ENCODE data around the gene ANKRD29. TPM values are rescaled to one million over a fixed set of nuclear protein-coding genes. Genes with fewer than 3 reads are reported as not detected.
"Not testable (repeated sequence)": the region's sequence is repeated elsewhere in the genome, so short reads cannot be mapped to it uniquely, and the experiment has no call there.

Gene ANKRD29
- total RNA-seq, 1 donor from 2014 or later, result 1.3 TPM

DNA sequence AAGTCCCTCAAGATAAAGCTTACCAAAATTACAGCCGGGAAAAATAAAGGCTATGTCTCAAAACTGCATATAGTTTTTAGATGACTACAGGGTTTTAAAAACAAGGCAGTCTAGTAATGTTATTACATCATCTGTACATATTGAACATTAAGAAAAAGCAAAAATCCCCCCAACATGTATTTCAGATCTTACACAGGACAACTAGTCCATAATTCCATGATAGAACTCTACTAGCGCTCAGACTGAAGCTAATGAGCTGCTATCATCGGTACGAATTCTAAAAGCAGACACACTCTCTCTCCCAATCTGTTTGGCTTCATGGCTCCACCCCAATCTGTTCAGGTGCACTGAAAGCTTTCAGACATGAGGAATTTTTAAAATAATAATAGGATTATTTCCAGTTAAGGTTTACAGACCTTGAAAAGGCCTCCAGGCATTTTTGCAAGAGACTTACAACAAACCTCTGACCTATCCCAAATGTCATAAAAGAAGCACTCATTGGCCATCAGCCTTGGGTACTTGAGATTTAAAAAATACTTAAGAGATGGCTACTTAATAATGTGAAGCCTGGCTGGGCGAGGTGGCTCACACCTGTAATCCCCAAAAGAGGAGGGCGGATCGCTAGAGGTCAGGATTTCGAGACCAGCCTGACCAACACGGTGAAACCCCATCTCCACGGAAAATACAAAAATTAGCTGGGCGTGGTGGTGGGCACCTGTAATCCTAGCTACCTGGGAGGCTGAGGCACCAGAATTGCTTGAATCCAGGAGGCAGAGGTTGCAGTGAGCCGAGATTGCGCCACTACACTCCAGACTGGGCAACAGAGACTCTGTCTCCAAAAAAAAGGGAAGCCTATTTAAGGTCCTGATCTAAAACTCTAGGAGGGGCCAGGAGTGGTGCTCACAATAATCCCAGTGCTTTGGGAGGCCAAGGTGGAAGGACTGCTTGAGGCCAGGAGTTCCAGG, 78.4 kb downstream of the ANKRD29 start:
- DNase-seq (ENCODE audit: low read depth in 2 of 2), result no peak

DNA sequence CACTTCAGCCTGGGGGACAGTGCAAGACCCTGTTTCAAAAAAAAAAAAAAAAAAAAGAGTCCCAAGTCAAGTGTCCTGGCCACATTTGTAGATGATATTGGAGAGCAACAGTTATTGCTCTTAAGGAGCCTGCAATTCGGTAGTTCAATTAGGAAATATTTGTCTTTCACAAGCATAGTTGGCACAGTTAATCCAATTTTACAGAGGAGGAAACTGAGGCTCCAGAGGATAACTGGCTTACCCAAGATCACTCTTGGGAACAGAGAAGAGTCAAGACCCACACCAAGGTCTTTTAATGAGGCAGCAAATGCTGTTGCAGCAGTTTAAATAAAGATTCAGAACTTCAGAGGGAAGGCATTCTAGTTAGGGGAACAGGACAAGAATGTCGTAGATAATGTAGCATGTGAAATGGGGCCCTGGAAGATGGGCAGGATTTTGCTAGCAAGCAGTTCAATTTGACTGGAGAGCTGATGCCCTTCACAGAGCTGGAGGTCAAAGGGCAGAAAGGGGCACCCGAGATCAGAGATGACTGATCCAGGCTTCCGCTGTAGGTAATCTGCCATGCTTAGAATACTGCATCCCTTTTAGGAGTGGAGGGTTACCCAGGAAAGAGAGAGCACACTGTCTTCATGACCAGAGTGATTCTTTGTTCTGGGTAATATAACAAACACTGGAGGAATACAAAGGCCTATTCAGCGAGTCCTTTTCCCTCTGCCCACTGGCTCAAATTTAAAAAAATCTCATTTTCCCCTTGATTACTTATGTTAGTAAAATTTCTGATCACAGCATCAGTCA, 79.4 kb downstream of the ANKRD29 start:
- no peak for DNase-seq (ENCODE audit: low read depth in 2 of 2)

GRCh38 chr18:23580677-23581367, 81.9 kb downstream of the ANKRD29 start:
- DNase-seq (ENCODE audit: low read depth in 2 of 2), result no peak

DNA sequence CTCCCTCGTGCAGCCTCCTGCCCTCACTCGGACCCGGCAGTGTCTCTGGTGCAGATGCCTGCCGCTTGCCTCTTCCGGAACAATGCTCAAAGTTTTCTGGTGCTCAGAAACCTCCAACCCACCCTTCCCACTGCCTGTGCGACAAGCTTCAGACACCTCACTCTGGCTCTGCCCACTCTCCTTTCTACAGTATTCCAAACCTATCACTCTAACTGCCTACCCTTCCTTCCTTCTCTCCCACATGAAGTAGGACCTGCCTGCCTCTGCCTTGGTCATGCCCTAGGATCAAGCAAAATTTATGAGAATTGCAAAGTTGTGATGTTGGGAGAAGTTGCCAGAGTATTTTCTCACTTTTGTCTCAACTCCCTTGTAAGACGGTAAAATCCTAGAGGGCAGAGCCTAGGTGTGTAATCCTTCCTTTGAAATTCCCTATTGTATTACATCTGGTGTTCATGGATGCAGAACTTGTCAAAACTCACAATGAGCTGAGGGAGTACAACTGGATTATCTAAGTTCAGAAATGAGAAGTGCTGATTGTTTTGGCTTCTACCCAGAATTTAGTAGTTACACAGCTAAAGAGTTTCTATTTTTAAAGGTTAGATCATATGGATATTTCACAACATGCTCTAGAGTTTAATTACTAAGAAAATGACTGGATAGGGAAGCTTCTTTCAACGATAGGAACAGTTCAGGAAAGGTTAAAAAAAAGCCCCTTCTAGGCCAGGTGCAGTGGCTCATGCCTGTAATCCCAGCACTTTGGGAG, 83.6 kb downstream of the ANKRD29 start:
- DNase-seq (ENCODE audit: low read depth in 2 of 2), result no peak

- no peak for DNase-seq (ENCODE audit: low read depth in 2 of 2)
Observed at GRCh38 chr18:23578067-23578701, 84.5 kb downstream of the ANKRD29 start.

- DNase-seq (ENCODE audit: low read depth in 2 of 2), result not testable (repeated sequence)
Observed at GRCh38 chr18:23577521-23577920, 85.2 kb downstream of the ANKRD29 start.

DNA sequence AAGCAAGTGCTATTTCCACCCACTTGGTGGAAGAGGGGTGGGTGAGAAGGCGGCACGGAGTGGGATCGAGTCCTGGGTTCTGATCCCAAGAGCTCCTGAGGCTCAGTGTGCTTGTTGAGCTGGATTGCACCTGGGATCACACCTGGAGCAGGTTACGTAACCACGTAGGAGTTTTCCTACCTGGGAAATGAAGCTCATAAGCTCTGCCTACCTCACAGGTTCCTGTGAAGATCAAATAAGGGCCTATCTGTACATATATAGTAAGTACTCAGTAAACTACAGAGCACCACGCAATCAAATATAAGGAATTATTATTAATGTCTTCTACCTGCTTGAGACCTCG, 87.4 kb downstream of the ANKRD29 start:
- no peak for DNase-seq (ENCODE audit: low read depth in 2 of 2)

GRCh38 chr18:23574611-23575308, 88.0 kb downstream of the ANKRD29 start:
- no peak for DNase-seq (ENCODE audit: low read depth in 2 of 2)

GRCh38 chr18:23573626-23574431, 88.9 kb downstream of the ANKRD29 start:
- peak in 1 of 2 donors; percentile 72 for DNase-seq (ENCODE audit: low read depth in 2 of 2)

GRCh38 chr18:23573020-23573419, 89.7 kb downstream of the ANKRD29 start:
- no peak for DNase-seq (ENCODE audit: low read depth in 2 of 2)

DNA sequence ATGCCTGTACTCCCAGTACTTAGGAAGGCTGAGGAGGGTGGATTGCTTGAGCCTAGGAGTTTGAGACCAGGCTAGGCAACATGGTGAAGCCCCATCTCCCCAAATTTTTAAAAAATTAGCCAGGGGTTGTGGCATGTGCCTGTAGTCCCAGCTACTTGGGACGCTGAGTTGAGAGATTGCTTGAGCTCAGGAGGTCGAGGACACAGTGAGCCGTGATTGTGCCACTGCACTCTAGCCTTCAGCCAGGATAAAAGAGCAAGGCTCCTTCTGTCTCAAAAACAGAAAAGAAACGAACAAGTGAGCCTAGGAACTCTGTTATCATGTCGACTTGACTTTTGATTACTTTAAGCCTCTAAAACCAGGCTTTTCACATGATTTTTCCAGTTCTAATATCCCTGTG, 90.1 kb downstream of the ANKRD29 start:
- DNase-seq (ENCODE audit: low read depth in 2 of 2), result no peak

DNA sequence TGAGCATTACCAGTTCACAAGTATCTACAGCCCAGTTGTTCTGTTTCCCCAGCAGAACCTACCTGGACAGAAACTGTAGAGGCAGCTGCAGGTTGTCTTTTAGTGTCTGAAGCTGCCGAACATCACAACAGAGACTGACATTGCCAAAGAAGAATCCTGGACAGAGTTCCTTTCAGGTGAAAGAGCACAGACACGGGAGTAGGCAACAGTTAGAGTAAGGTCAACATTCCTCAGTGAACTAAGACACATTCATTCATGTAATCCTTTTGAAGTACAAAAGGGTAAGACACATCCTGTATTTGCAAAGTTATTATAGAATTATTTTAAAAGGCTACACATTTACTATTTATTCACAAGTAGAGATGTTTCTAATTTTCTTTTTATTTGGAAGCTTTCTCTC, 90.7 kb downstream of the ANKRD29 start:
- no peak for DNase-seq (ENCODE audit: low read depth in 2 of 2)

- DNase-seq (ENCODE audit: low read depth in 2 of 2), result no peak
Observed at GRCh38 chr18:23570912-23571504, 91.7 kb downstream of the ANKRD29 start.

GRCh38 chr18:23569299-23570063, 93.2 kb downstream of the ANKRD29 start:
- DNase-seq (ENCODE audit: low read depth in 2 of 2), result no peak

- DNase-seq (ENCODE audit: low read depth in 2 of 2), result peak in 1 of 2 donors; percentile 33
Observed at GRCh38 chr18:23568281-23569138, 94.2 kb downstream of the ANKRD29 start.

DNA sequence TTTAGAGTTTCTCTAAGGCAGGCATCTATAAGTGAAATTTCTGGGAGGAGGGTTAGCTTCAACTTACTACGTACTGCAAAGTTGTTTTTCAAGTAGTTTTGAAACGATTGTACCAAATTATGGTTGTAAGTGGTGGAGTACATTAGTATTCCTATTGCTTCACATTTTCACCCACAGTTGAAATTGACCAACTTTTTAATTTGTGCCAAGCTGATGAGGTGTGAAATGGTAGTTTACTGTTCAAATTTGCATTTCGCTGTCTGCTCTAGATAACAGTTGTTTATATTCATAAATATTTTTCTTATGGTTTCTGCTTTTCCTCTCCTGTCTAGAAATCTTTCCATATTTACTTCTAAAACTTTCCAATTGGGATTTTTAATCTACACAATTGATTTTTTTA, 95.0 kb downstream of the ANKRD29 start:
- no peak for DNase-seq (ENCODE audit: low read depth in 2 of 2)

DNA sequence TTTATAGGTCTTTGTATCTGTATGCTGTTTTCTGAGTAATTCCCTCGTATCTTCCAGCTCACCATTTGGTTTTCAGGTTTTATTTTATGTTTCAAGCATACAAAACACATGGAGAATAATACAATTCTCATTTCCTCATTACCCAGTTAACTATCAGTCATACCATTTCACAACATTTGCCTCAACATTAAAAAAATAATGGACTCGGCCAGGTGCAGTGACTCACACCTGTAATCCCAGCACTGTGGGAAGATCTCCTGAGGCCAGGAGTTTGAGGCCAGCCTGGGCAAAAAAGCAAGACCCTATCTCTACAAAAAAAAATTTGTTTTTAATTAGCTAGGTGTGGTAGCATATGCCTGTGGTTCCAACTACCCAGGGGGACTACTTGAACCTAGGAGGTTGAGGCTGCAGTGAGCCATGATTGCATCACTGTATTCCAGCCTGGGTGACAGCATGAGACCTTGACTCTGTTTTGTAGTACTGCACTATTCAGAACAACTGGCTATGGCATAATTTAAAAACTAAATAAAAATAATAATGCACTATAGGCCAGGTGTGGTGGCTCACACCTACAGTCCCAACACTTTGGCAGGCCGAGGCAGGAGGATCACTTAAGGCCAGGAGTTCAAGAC, 96.7 kb downstream of the ANKRD29 start:
- no peak for DNase-seq (ENCODE audit: low read depth in 2 of 2)

All from dermis microvascular lymphatic vessel endothelial cell (primary cell).